Stimulated activated CD8-positive, alpha-beta memory T cell treated with anti-CD3 and anti-CD28 coated beads, Interleukin-12 subunit alpha, Interleukin-12 subunit beta, amount 100 ng/mL, for 24 hours (primary cell): ENCODE data around the gene H2AZ2.
"Not testable (repeated sequence)": the region's sequence is repeated elsewhere in the genome, so short reads cannot be mapped to it uniquely, and the experiment has no call there.

Source experiments
- DNase-seq: peaks from one replicate; pipeline ENCODE4 v3.0.0-alpha.2; 2020; ENCODE audit errors: extremely low read depth

H2AZ2 gene

DNA sequence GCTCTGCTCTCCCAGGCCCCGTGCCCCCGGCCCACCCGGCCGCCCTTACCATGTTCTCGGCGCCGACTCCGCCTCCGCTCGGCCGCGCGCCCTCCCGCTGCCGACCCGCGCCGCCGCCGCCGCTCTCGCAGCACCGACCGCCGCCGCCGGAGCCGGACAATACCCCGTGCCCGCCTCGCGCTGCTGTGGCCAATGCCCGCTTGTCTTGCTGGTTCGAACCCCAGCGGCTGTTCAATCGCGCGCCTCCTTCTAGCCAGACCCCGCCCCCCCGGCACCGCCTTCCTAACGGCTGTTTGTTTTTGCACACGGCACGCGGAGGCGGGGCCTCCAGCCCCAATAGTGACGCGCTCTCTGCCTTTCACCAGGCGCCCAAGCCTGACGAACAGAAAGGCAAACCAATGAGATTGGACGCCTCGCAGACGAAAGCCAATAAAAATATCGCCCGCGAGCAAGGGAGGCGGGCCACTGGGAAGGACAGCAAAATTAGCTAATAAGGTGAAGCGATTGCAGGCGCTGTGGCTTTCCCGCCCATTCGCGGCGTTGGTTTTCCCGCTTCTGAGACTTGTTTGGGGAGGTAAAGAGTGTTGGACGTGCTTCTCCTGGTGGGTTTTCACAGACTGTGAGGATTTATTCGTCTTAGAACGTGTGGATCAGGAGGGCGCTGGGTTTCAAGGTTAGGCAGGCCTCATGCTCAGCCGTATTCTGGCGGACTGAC lies at the start of gene H2AZ2:
Gene H2AZ2, minus strand, starts transcription at position 168 of the 715 bp plus-strand sequence. Its CDS starts 116 bp downstream, at position 52.
- DNase-seq: peak; percentile 100

DNA sequence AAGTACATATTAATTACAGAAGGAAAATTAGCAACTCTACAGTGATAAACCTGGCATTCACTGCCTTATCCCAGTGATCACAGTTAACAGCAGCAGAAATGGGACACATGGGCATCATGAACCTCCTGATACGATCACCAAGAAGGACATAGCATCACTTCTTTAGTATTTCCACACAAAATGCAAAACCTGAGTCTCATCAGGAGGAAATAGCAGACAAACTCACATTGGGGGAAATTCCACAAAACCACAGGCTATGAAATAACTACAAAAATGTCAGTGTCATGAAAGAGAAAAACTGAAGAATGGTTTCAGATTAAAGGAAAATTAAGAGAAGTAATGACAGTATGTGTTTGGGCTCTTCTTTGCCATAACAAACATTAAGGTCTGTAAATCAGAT lies 49.4 kb upstream of the H2AZ2 start:
- DNase-seq: no peak

DNA sequence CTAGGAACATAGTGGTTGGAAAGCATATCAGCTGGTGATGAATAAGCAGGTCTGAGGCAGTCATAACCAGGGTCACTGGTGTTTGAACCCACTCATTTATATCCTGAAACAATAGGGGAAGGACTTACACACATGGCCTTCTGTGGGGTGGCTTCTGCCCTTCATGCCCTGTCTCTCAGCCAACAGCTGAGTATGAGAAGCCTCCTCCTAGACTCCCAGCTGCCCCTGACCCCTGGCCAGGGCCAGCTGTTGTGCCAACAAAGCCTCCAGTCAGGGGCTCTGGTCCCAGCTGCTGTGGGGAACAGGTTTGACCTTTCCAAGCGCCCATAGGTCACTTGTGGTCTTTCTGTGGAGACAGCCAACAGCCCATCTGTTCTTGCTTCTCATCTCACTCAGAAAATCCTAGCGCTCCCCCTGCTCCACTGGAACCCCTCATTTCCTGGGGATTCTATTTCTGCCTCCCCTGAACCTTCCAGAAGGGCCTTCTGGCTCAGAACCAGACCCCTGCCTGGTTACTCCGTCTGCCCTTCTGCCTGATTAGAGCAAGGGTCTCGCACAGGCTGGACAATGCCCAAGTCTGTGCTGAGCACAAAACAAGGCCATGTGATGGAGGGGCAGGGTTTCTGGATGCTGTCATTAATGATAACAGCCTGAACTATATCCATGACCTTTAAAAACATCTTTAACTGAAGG lies 47.1 kb upstream of the H2AZ2 start:
- DNase-seq: no peak

DNA sequence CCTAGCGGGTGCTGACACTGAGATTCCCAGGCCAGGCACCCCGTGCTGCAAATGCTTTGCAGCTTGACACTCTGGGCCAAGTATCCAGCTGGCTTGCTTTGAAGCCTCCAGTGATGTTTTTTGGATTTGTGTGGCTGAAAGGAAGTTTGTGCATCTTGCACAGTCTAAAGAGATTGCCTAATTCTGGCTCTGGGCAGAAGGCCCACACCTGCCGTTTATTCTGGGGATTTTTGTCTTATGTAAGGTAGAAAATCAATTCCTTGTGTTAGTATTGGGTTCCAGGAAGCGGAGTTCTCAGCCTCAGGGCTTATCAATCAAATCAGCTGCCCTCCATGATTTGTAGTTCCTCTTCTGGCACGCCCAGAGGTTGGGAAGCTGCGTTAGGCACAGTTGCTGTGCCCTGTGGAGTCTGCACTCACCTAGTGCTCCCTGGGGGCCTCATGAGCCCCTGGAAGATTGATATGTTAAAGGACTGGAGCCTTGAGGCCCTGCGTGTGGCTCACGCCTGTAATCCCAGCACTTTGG lies 45.9 kb upstream of the H2AZ2 start:
- DNase-seq: no peak

DNA sequence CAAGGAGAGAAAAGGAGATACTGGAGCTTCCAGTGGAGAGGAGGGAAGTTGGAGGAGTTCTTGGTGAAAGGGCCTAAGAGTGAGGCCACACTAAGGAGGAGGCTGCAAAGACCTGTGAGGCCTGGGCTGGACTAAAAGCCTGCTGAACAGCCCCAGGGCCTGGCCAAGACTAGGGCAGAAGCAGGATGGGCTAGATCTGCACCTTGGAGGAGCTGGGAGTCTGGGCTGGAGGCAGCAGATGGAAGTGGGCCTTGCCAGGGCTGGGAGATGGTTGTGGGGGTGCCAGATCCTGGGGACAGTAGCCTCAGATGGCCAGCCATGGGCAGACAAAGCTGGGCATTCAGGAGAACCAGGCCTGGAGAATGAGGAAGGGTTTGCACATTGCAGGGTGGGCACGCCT lies 43.9 kb upstream of the H2AZ2 start:
- DNase-seq: no peak

DNA sequence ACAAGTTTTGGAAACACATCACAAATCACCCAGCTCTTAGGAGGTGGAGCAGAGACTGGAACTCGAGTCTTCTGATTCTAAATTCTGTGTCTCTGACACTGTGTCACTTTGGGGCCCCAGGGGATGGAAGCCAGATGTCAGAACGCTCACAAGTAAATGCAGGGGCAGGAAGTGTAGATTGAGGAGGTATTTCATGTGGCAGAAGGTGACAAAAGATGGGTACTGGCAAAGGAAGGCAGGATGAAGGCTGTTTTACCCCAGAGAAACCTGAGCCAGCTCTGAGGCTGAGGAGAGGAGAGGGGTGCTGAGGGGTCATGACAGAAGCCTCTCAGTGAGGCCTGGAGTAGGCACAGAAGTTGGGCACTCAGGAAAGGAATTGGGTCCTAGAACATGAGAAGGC lies 43.5 kb upstream of the H2AZ2 start:
- no peak for DNase-seq

DNA sequence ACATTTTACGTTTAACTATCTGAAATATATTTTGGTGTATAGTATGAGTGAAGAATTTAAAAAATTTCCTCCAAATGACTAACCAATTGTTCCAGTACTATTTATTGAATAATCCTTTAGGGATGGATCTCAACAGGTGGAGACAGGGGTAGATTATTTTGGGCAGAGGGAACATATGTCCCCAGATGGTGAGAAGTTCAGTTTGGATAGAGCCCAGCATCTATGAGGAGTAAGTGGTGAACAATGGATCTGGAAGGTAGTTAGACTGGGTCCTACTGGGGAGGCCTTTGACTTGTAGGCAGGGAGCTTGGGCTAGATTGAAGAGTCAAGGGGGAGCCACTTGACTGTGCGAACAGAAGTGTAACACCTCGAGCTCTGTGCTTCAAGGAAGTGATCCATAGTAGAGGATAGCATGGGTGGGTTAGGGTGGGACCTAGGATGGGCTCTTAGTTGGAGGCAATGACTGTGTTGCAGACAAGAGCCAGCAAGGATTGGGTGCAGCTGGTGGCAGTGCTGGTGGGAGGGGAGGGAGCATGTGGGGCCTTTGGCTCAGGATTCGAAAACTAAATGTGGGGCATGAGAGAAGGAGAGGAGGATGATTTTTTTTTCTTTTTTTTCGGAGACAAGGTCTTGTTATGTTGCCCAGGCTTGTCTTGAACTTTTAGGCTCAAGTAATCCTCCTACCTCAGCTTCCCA lies 41.3 kb upstream of the H2AZ2 start:
- DNase-seq: no peak

DNA sequence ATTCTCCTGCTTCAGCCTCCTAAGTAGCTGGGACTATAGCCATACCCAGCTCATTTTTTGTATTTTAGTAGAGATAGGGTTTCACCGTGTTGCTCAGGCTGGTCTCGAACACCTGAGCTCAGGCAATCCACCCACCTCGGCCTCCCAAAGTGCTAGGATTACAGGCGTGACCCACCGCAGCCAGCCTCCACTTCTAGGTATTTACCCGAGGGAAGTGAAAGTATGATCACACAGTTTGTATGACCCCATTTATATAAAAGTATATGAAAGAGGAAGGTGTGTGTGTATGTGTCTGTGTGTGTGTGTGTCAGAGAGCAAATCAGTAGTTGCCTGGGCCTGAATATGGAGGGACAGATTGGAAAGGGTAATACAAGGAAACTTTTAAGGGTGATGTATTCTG lies 39.4 kb upstream of the H2AZ2 start:
- no peak for DNase-seq

DNA sequence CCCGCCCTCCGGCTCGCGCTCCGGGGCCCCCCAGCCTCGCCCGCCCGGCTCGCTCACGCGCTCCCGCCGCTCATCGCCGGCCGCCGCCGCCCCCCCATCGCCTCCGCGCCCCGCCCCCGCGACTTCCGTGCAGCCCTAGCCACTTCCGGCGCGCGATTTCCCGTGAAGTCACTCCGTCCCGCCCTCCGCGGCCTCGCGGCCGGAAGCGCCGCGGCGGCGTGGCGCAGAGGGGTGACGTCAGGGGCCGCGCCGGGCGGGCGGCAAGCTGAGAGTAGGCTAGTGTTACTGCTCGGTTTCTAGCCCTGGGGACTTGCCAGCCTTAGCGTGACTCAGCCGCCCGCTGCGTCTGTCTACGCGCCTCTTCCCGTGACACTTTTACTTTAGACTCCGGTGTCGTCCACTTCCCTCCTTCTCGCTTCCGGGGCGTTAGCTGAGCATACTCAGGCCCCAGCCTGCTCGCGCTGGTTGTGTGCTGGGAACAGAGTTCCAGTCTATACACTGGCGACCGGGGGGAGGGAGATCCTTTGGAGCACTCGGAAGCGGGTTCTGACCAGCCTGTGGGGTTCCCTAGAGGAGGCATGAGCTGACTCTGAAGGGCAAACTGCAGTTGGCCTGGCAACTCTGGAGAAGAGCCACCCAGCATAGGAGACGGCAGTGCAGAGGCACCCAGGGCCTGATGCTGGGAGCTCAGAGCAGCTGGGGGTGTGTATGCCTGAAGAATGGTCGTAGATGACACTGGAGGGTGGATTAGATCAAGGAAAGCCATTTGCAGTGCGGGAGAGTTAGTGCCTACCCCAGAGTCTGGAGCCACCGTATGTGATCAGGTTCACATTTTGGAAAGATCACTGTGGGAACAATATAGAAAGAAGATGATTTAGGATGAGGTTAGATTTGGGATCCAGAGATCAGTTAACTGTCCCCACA lies 37.8 kb upstream of the H2AZ2 start, which contains the start of gene PURB:
Gene PURB, minus strand, starts transcription at position 137 of the 924 bp plus-strand sequence. CDS start 182 bp downstream, outside the sequence.
- peak; percentile 91 for DNase-seq

DNA sequence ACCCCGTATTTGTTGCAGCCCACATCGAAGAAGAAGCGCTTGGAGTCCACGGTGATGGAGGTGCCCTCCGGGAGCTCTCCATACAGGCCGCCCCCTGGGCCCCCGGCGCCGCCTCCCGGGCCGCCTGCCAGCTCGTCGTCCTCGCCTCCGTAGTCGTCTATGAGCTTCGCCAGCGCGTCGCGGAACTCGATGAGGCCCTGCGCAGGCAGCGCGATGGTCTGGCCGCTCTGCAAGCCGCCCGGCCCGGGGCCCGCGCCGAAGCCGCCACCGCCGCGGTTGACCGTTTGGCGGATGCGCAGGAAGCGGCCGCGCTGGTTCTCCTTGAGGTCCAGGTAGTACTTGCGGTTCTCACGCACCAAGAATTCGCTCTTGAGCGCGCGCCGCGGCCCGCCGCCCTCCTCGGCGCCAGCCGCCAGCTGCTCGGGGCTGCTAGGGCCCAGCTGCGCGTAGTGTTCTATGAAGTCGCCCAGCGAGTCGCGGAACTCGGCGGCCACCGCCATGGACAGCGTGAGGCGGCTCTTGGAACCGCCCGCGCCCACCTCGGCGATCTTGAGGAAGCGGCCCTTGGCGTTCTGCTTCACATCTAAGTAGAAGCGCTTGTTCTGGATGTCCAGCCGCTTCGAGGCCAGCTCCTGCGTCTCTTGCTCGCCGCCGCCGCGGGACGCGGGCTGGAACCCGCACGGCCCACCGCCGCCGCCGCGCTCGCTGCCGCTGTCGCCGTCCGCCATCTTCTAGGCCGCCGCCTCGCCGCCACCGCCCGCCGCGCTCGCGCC lies 36.9 kb upstream of the H2AZ2 start:
- DNase-seq: no peak

DNA sequence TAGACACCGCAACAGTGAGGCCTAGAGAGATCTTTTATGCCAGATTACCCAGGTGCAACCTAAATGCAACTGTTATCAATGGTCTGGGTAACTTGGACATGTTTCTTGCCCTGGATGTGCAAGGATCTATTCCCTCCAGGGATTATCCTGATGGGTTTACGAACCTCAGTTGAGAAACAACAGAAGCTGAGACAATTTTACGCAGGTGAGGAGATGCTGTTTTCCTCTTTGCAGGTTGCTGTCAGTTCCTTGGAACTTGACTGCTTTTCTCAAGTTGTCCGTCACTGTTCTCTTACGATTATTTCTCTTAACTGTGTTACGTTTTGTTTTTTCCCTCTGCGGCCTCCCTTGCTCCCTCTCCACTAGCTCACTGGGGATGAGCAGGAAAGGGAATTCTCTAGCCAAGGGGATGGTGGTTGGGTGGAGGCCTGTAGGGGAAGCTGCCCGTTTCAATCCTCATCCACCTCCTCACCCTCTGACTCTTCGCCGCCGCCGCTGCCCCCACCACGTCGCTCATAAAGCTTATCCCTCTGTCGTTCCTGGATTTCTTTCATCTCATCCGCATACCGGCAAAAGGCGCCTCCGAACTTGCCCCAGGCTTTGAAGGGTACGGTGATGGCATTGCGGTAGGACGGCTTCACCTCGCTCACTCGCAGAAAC lies 36.2 kb upstream of the H2AZ2 start:
- no peak for DNase-seq

DNA sequence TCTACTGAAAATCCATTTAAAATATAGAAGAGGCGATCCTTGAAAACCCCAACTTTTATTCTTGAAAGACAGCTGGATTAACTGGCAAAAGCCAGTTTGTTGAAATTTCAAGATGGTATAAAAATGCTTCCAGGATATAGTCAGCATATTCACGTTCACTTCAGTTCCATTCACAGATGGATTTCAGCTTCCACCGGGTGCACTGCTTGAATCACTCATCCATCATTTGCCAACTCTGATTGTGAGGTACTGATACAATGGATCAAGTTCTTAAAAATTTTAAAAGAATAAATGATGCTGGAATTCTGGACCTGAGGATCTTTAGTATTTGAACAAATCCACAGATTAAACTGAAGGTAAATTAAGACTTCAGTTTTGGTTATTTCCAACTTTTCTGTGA lies 35.0 kb upstream of the H2AZ2 start:
- DNase-seq: no peak

DNA sequence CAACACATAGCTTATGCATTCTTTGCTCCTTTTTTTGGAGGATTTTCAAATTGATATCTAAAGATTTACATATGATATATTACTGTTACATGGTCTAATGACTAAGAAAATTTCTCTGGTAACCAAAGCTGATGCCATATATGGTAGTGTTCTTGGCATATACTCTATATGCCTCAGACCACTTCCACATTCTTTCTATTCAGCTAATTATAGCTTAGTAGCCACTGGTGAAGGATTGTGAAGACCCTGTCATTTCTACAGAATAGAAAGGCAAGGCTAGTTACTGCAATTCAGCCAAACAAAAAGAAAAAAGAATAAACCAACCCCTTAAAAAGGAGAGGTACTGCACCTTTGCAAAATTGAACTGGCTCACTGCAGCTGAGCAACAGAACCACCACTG lies 33.7 kb upstream of the H2AZ2 start:
- no peak for DNase-seq

DNA sequence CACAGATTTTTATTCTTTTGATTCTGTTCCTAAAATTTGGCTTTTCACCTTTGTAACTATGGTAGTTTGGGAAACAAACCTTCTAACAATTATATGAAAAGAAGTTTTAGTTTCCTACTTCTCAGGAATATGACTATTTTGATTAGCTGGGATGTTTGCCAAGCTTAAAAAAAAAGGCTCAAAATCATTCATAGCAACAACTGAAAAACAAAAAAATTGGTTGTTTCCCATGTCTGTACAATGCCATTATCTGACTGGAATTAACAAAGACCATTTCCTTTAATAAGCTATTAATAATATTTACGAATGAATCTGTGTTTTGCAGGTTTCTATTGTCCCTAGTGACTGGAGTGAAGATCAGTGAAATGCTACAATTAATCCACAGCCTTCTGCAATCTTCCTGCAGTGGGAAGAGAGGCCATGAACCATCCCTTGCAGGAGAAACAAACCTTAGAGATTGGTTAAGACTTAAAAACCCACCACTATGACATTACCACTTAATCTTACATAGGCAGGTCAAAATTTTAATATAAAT lies 33.2 kb upstream of the H2AZ2 start:
- DNase-seq: no peak

DNA sequence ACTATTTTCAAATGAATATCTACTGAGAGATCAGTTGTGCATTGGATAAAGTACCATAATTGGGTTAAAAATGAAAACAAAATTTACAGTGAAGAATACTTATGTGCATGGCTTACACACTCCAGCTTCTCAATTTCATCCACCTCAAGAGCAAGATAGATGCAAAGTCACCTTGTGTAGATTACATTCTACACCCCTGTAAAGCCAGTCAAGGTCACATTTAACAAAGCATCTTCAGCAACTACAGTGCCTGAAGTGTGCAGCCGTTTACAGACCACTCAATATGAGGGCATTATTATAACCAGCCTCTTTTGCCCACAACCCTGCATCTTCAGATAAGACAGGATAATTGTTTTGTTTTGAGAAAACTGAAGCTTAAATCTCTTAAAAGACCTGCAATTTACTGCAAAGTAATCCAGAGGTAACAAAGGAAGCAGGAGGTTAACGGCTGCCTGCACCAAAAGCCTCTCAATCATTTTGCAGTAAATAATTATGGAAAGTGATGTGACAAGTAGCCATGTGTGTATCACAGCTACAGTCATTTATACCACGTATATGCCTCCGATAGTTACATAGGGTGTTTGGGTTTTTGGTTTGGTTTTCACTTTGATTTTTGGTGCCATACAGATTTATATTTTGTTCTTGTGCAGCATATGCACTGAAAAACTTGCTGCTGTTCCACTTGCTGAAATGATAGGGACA lies 32.6 kb upstream of the H2AZ2 start:
- no peak for DNase-seq

DNA sequence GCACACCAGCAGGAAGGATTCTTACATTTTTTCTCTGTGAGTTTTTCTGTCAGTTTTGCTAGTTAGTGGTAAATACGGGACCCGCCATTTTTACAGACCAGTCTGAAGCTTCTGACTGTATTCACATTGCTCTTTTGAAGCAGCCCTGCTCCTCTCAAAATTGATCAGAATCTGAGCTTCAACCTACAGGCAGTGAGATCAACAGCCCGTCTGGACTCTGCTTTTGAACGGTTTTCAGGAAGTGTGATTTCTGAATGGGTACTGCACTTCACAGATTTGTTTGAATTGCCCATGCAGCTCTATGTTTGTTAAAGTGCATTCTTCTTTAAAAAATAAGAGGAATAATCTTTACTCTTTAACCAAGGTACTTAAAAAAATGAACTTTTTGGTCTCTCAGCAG lies 28.5 kb upstream of the H2AZ2 start:
- no peak for DNase-seq

DNA sequence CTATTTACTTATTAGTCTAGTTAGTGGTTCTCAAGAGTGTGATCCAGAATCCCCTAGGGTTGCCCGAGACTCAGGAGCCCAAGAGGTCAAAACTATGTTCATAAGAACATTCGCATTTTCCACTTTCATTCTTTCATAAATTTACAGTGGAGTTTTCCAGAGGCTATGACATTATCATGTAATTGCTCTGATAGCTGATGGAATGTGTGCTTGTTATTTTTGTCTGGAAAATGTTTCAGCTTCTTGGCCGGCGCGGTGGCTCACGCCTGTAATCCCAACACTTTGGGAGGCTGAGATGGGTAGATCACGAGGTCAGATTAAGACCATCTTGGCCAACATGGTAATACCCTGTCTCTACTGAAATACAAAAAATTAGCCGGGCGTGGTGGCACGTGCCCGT lies 27.4 kb upstream of the H2AZ2 start:
- no peak for DNase-seq

DNA sequence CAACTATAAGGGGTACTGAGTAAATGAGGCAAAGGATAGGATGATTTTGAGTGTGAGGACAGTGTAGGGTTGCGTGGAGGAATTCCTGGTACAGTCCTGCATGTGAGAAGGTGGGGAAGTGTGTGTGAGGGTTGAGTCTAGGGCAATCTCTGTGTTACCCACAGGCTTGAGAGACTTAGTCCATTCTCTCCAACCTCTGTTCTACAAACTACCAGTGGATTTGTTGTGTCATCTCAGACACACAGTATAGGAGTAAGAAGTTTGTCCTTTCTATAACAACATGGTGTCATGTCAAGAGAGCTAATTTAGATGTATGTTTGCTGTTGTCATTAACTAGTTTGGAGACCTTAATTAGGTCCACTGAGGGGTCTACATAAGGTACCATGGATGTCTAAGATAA lies 24.9 kb upstream of the H2AZ2 start:
- no peak for DNase-seq

DNA sequence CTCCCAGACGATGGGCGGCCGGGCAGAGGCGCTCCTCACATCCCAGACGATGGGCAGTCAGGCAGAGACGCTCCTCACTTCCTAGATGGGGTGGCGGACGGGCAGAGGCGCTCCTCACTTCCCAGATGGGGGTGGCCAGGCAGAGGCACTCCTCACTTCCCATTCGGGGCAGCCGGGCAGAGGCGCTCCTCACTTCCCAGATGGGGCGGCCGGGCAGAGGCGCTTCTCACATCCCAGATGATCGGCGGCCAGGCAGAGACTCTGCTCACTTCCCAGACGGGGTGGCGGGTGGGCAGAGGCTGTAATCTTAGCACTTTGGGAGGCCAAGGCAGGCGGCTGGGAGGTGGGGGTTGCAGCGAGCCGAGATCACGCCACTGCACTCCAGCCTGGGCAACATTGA lies 24.0 kb upstream of the H2AZ2 start:
- DNase-seq: not testable (repeated sequence)
